Erythroblast (primary cell): Measurements from ENCODE around the gene GNPDA2.

Experiments used
- GATA1 ChIP-seq: IDR thresholded peaks from 2 replicates; pipeline ENCODE4 v1.6.1; 2011; ENCODE audit warnings: low read depth, mild to moderate bottlenecking, control low read depth, low read length, moderate library complexity
- POLR2A ChIP-seq: IDR thresholded peaks from 2 replicates; pipeline ENCODE4 v1.6.1; 2011; ENCODE audit warnings: mild to moderate bottlenecking, low read length

GRCh38 chr4:44660396-44660795 is 66.0 kb downstream of the GNPDA2 start:
- no peak for TF ChIP-seq POLR2A
- no peak for TF ChIP-seq GATA1
